ENCODE data around the gene TRIM9.

- TF ChIP-seq CTCF (IDR thresholded peaks at IDR 0.05) (no peak), POLR2A (IDR thresholded peaks at IDR 0.05) (no peak)
Observed at GRCh38 chr14:51081209-51081608, 13.7 kb downstream of the TRIM9 start.

Data from right lobe of liver (tissue), 4 donors.